Nephron progenitor cell (in vitro differentiated cells): Measurements from ENCODE around the gene ASH1L.
"Not testable (repeated sequence)": the region's sequence is repeated elsewhere in the genome, so short reads cannot be mapped to it uniquely, and the experiment has no call there.

Source experiments
- DNase-seq: peaks from one replicate; pipeline ENCODE4 v3.0.0; 2021
- H3K27ac Mint-ChIP-seq: 2 replicates; pipeline ENCODE4 v1.8.0; 2021; ENCODE audit warnings: mild to moderate bottlenecking, moderate library complexity, mixed read lengths
- H3K27me3 Mint-ChIP-seq: 2 replicates; pipeline ENCODE4 v1.8.0; 2021; ENCODE audit warnings: mild to moderate bottlenecking, low read depth, mixed read lengths; ENCODE audit not compliant: poor library complexity
- H3K36me3 Mint-ChIP-seq: 2 replicates; pipeline ENCODE4 v1.8.0; 2021; ENCODE audit warnings: low read depth, mixed read lengths
- H3K4me1 Mint-ChIP-seq: 2 replicates; pipeline ENCODE4 v1.8.0; 2021; ENCODE audit warnings: mixed read lengths
- H3K4me3 Mint-ChIP-seq: 2 replicates; pipeline ENCODE4 v1.8.0; 2021; ENCODE audit warnings: mild to moderate bottlenecking, moderate library complexity, mixed read lengths
- H3K9me3 Mint-ChIP-seq: 2 replicates; pipeline ENCODE4 v1.8.0; 2021; ENCODE audit warnings: mild to moderate bottlenecking, moderate library complexity, mixed read lengths
- CTCF ChIP-seq: fragments of 200-600 bp; sonication (generic); IDR thresholded peaks from 2 replicates; pipeline ENCODE4 v1.5.0; 2021; ENCODE audit warnings: antibody characterized with exemption

The ASH1L gene

DNA sequence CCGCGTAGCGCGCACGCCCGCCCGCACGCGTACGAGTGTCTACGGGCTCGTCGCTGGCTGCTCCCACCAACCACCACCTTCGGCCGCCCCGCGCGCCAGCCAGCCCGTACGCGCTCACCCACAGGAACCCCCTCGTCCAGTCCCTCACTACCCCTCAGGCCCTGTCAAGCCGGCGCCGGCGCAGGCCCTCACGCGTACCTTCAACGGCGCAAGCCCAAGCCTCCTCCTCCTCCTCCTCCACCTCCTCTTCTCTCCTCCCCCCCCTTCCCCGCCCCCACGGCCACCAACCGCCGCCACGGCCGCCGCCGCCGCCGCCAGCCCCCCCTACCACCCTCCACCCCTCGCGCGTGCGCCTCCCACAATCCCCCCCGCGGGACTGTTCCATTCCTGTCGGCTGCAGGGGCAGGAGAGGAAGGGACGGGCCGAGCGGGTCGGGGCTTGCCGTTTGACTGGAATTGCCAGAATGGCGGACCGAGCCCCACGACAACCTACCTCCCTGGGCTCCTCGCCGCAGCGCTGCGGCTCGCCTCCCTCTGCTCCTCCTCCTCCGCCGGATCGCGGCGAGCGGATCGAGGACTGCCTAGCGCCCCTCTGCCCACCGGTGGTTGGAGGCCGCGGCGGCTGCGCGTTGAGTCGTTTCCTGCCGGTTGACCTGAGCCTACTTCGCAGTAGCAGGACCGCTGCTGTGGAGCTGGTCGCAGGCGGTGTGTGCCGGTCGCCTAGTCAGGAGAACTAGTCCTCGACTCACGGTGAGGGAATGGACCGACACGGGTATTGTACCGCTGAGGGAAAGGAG is at the start of gene ASH1L:
ASH1L (minus strand) TSS at position 223 of the 796 bp plus-strand sequence. CDS start 41,284 bp downstream, outside the sequence.
- Mint-ChIP-seq H3K4me1 (peaks cover 19% of the 10 kb centered on the region), H3K4me3 (peak within 1 kb of the TSS; percentile 98), H3K27ac (peak within 1 kb of the TSS; percentile 100), H3K27me3 (no peaks in the 10 kb centered on the region), H3K36me3 (peaks cover 16% of the 10 kb centered on the region), H3K9me3 (no peaks in the 10 kb centered on the region)
- no peak for TF ChIP-seq CTCF
- DNase-seq = peak; percentile 92

- H3K36me3 Mint-ChIP-seq = peaks cover 14% of the 10 kb centered on the region
- not testable (repeated sequence) for H3K27ac Mint-ChIP-seq, H3K4me1 Mint-ChIP-seq, H3K9me3 Mint-ChIP-seq, DNase-seq, H3K27me3 Mint-ChIP-seq
- H3K4me3 Mint-ChIP-seq = peak overlapping the region; percentile 89
These were observed 47.6 kb upstream of the ASH1L start for GRCh38 chr1:155610257-155610647.

GRCh38 chr1:155609515-155610256 is 47.1 kb upstream of the ASH1L start, which contains the start of gene MSTO1:
Gene MSTO1, plus strand, starts transcription at chr1:155610218. Its CDS starts 31 bp downstream, at chr1:155610249.
- Mint-ChIP-seq H3K4me1 (peaks cover 4% of the 10 kb centered on the region), H3K4me3 (peak within 1 kb of the TSS; percentile 89), H3K27ac (peak within 1 kb of the TSS; percentile 81), H3K36me3 (peaks cover 12% of the 10 kb centered on the region), H3K27me3 (peaks cover 5% of the 10 kb centered on the region), H3K9me3 (no peaks in the 10 kb centered on the region)
- DNase-seq = peak; percentile 93
- TF ChIP-seq CTCF = no peak

- Mint-ChIP-seq H3K36me3 (peaks cover 9% of the 10 kb centered on the region), H3K4me3 (peak overlapping the region; percentile 23), H3K27ac (no peak overlapping the region), H3K27me3 (peaks cover 5% of the 10 kb centered on the region), H3K4me1 (peaks cover 4% of the 10 kb centered on the region), H3K9me3 (no peaks in the 10 kb centered on the region)
- DNase-seq = no peak
- no peak for TF ChIP-seq CTCF
These were observed 46.3 kb upstream of the ASH1L start for GRCh38 chr1:155608888-155609225.

DNA sequence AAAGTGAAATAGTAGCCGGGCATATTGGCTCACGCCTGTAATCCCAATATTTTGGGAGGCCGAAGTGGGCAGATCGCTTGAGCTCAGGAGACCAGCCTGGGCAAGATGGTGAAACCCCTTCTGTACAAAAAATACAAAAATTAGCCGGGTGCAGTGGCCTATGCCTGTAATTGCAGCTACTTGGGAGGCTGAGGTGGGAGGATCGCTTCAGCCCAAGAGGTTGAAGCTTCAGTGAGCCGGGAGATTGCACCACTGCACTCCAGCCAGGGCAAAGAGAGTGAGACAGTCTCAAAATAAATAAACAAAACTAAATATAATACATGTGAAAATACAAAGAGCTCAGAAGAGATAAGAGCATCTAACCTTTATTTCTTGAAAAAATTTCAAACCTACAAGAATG is 45.1 kb upstream of the ASH1L start:
- peaks cover 4% of the 10 kb centered on the region for H3K4me1 Mint-ChIP-seq
- no peak overlapping the region for H3K4me3 Mint-ChIP-seq
- DNase-seq = no peak
- H3K27me3 Mint-ChIP-seq = peaks cover 9% of the 10 kb centered on the region
- no peak for TF ChIP-seq CTCF
- H3K36me3 Mint-ChIP-seq = peaks cover 4% of the 10 kb centered on the region
- no peak overlapping the region for H3K27ac Mint-ChIP-seq
- no peaks in the 10 kb centered on the region for H3K9me3 Mint-ChIP-seq

GRCh38 chr1:155599828-155600572 is 37.4 kb upstream of the ASH1L start:
- H3K27me3 Mint-ChIP-seq = peaks cover 16% of the 10 kb centered on the region
- peak overlapping the region; percentile 38 for H3K27ac Mint-ChIP-seq
- not testable (repeated sequence) for H3K9me3 Mint-ChIP-seq, H3K4me3 Mint-ChIP-seq, H3K36me3 Mint-ChIP-seq, DNase-seq
- peaks cover 21% of the 10 kb centered on the region for H3K4me1 Mint-ChIP-seq
